GM12864 (cell line): ENCODE measurements around the gene C3orf62.

Experiments used
- DNase-seq: peaks from one replicate; pipeline ENCODE4 v3.0.0-alpha.2; 2011; ENCODE audit warnings: low read depth
- H3K4me3 ChIP-seq: 2 replicates; pipeline ENCODE4 v1.5.1; 2011; ENCODE audit warnings: mild to moderate bottlenecking, low read depth, low read length, control low read depth
- CTCF ChIP-seq: IDR thresholded peaks from 2 replicates; pipeline ENCODE4 v1.5.1; 2011; ENCODE audit warnings: low read depth, mild to moderate bottlenecking, moderate library complexity, low read length, control low read depth, inconsistent platforms; ENCODE audit errors: missing control alignments

The C3orf62 gene

GRCh38 chr3:49269443-49270155, 7.4 kb downstream of the C3orf62 start:
- DNase-seq: no peak
- no peak overlapping the region for H3K4me3 ChIP-seq
- no peak for TF ChIP-seq CTCF

- no peak for DNase-seq
Measured at GRCh38 chr3:49266410-49267095, 10.5 kb downstream of the C3orf62 start.

GRCh38 chr3:49265661-49266386, 11.2 kb downstream of the C3orf62 start:
- H3K4me3 ChIP-seq: no peak overlapping the region
- no peak for TF ChIP-seq CTCF
- no peak for DNase-seq

More at GRCh38 chr3:49266410-49267095, 10.5 kb downstream of the C3orf62 start:
- TF ChIP-seq CTCF: no peak
- H3K4me3 ChIP-seq: no peak overlapping the region

GRCh38 chr3:49263159-49263889, 13.7 kb downstream of the C3orf62 start:
- DNase-seq: no peak
- no peak overlapping the region for H3K4me3 ChIP-seq
- TF ChIP-seq CTCF: no peak

GRCh38 chr3:49260806-49261324, 16.2 kb downstream of the C3orf62 start:
- no peak overlapping the region for H3K4me3 ChIP-seq
- DNase-seq: no peak
- no peak for TF ChIP-seq CTCF

GRCh38 chr3:49257187-49257586, 19.8 kb downstream of the C3orf62 start:
- no peak for DNase-seq
- no peak overlapping the region for H3K4me3 ChIP-seq
- no peak for TF ChIP-seq CTCF
